Caco-2 (cell line): Measurements from ENCODE around the gene ATG7. TPM values are rescaled to one million over a fixed set of nuclear protein-coding genes. Genes with fewer than 3 reads are reported as not detected.

Source experiments
- BruUV-seq: library from RNA; stranded (reverse); fragments of 400-500 nt; replicated peaks from 2 replicates; lab custom pipeline; 2021; lab: Mats Ljungman, UMichigan
- CTCF ChIA-PET: fragments of 300-600 bp; sonication (Branson Sonifier 250); formaldehyde crosslinking; loops from one replicate; lab custom pipeline; 2022; ENCODE audit warnings: antibody characterized with exemption; lab: Charles Lee
- POLR2A ChIA-PET: fragments of 300-600 bp; sonication (Branson Sonifier 250); formaldehyde crosslinking; loops from one replicate; lab custom pipeline; 2022; ENCODE audit warnings: antibody characterized with exemption; lab: Charles Lee
- DNase-seq, 2 experiments: peaks; one replicate each; pipeline versions ENCODE4 v3.0.0 to v3.0.0-alpha.2; 2020 to 2022
- H3K27me3 ChIP-seq: replicated peaks from 2 replicates; pipeline ENCODE4 v1.6.0; 2011; ENCODE audit warnings: low read length; ENCODE audit not compliant: control insufficient read depth, insufficient read depth
- H3K36me3 ChIP-seq: 2 replicates; pipeline ENCODE4 v1.5.1; 2011; ENCODE audit warnings: low read length; ENCODE audit not compliant: control insufficient read depth, insufficient read depth
- H3K4me1 ChIP-seq: fragments of 250-450 bp; sonication (Bioruptor Pico); 2 replicates; pipeline ENCODE4 v1.5.1; 2020; ENCODE audit warnings: mild to moderate bottlenecking
- H3K4me3 ChIP-seq: 2 replicates; pipeline ENCODE4 v1.5.1; 2011; ENCODE audit warnings: low read depth, mild to moderate bottlenecking, control low read depth, low read length
- H3K9me3 ChIP-seq: fragments of 250-450 bp; sonication (Bioruptor Pico); 2 replicates; pipeline ENCODE4 v1.5.1; 2020; ENCODE audit warnings: mild to moderate bottlenecking, moderate library complexity
- H3K27ac Mint-ChIP-seq: one replicate; pipeline ENCODE4 v1.8.0; 2022; ENCODE audit warnings: mixed read lengths; ENCODE audit not compliant: unreplicated experiment
- H3K27me3 Mint-ChIP-seq: one replicate; pipeline ENCODE4 v1.8.0; 2022; ENCODE audit warnings: mixed read lengths; ENCODE audit not compliant: insufficient read depth, unreplicated experiment
- H3K36me3 Mint-ChIP-seq: one replicate; pipeline ENCODE4 v1.8.0; 2022; ENCODE audit warnings: mild to moderate bottlenecking, mixed read lengths; ENCODE audit not compliant: insufficient read depth, unreplicated experiment
- H3K4me1 Mint-ChIP-seq: one replicate; pipeline ENCODE4 v1.8.0; 2022; ENCODE audit warnings: low read depth, mixed read lengths; ENCODE audit not compliant: unreplicated experiment
- H3K4me3 Mint-ChIP-seq: one replicate; pipeline ENCODE4 v1.8.0; 2022; ENCODE audit warnings: mild to moderate bottlenecking, moderate library complexity, mixed read lengths; ENCODE audit not compliant: unreplicated experiment
- H3K9me3 Mint-ChIP-seq: one replicate; pipeline ENCODE4 v1.8.0; 2022; ENCODE audit warnings: mixed read lengths; ENCODE audit not compliant: unreplicated experiment
- CTCF ChIP-seq, 2 experiments: fragments of 200-600 bp in 1 of 2; IDR thresholded peaks; 1 replicate in 1 of 2; 2 replicates in 1 of 2; pipeline versions ENCODE4 v1.5.1 to v1.8.0; 2011 to 2022; ENCODE audit warnings: antibody characterized with exemption in 1 of 2, control low read depth in 1 of 2, inconsistent platforms in 1 of 2, low read depth in 1 of 2, low read length in 1 of 2, mild to moderate bottlenecking in 1 of 2, moderate library complexity in 1 of 2; ENCODE audit not compliant: insufficient read depth in 1 of 2, severe bottlenecking in 1 of 2, unreplicated experiment in 1 of 2
- intact Hi-C: fragments of 100-400 bp; cut with micrococcal nuclease; formaldehyde crosslinking; loops from one replicate; pipeline ENCODE4 v1.10.0; 2022; ENCODE audit not compliant: unreplicated experiment
- total RNA-seq: library from RNA; stranded (reverse); gene quantifications from 2 replicates; pipeline ENCODE4 v1.2.3, GENCODE V29; 2022

The ATG7 gene
- total RNA-seq, 1 experiment from 2014 or later = 24.4 TPM

GRCh38 chr3:11364181-11364580, 92.0 kb downstream of the ATG7 start:
- no peaks in the 10 kb centered on the region for H3K4me1 ChIP-seq
- DNase-seq = no peak
- no peak overlapping the region for H3K4me3 ChIP-seq
- intact Hi-C loops = no loop called here
- no TSS peak for BruUV-seq
- no peaks in the 10 kb centered on the region for H3K27me3 ChIP-seq
- no peaks in the 10 kb centered on the region for H3K4me1 Mint-ChIP-seq
- H3K9me3 Mint-ChIP-seq = no peaks in the 10 kb centered on the region
- ChIA-PET CTCF (no interaction called here), POLR2A (no interaction called here)
- peaks cover 1% of the 10 kb centered on the region for H3K36me3 Mint-ChIP-seq
- no peak overlapping the region for H3K4me3 Mint-ChIP-seq
- no peak for TF ChIP-seq CTCF (IDR thresholded peaks at IDR 0.05; ENCODE audit: insufficient read depth in 1 of 2, low read depth in 1 of 2, low read length in 1 of 2, severe bottlenecking in 1 of 2, unreplicated experiment in 1 of 2)
- no peaks in the 10 kb centered on the region for H3K27me3 Mint-ChIP-seq
- no peak overlapping the region for H3K27ac Mint-ChIP-seq
- H3K36me3 ChIP-seq = no peaks in the 10 kb centered on the region
- no peaks in the 10 kb centered on the region for H3K9me3 ChIP-seq

DNA sequence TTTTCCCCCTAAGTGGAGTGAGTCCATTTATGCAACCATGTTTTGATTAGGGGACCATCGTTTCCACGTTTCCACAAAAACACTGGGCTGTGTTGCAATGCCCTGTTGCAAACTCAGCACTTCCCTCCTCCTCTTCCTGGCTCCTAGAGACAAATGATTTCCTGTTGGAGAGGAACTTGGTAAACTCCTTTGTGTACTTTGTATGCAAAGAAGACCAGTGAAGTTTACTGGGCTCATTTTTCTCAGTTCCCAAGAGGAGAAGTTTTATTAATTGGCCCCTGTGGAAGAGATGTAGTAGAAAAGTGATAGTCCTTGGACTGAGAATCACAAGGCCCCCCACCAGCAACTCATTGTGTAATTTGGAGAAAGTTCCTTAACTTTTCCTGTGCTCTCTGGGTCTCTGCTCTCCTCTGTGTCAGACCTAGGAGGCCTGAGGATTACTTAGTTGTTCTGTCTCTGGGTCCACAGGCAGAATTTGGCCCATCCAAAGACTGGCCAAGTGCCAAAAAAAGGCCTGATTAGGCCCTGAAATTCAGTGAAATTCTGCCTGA, 95.0 kb downstream of the ATG7 start:
- H3K27me3 ChIP-seq = no peaks in the 10 kb centered on the region
- TF ChIP-seq CTCF (IDR thresholded peaks at IDR 0.05; ENCODE audit: insufficient read depth in 1 of 2, low read depth in 1 of 2, low read length in 1 of 2, severe bottlenecking in 1 of 2, unreplicated experiment in 1 of 2) = no peak
- no peak for DNase-seq
- Mint-ChIP-seq H3K4me3 (no peak overlapping the region), H3K36me3 (no peaks in the 10 kb centered on the region), H3K9me3 (no peaks in the 10 kb centered on the region), H3K4me1 (no peaks in the 10 kb centered on the region), H3K27ac (no peak overlapping the region), H3K27me3 (no peaks in the 10 kb centered on the region)
- ChIA-PET POLR2A (no interaction called here), CTCF (interaction anchor here (0.7 kb wide), 1 partner anchor 577 kb away, joined by 3 read pairs; no protein-coding TSS in a partner anchor)
- no peaks in the 10 kb centered on the region for H3K9me3 ChIP-seq
- H3K36me3 ChIP-seq = no peaks in the 10 kb centered on the region
- intact Hi-C loops = no loop called here
- H3K4me3 ChIP-seq = no peak overlapping the region
- BruUV-seq = no TSS peak
- H3K4me1 ChIP-seq = no peaks in the 10 kb centered on the region

DNA sequence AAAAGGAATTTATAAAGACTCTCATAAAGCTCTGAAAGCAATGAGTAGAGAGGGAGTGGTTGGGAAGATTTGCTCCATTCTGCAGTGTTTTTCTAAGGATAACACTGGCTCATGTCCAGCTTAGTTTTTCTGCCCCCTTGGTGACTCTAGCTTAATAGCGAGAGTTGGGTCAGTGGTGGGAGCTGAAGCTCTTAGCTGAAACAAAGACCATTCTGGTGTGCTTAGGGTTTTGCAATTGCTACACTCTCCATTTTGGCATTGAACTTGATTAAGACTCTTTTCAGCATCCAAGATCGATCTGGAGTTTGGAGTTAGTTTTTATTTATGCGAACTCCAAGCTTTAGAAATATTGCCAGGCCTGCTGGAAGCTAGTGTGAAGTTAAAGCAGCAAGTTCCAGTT, 98.0 kb downstream of the ATG7 start:
- H3K4me3 Mint-ChIP-seq = no peak overlapping the region
- no TSS peak for BruUV-seq
- POLR2A ChIA-PET = no interaction called here
- no peaks in the 10 kb centered on the region for H3K9me3 Mint-ChIP-seq
- no peaks in the 10 kb centered on the region for H3K4me1 Mint-ChIP-seq
- Histone ChIP-seq H3K27me3 (no peaks in the 10 kb centered on the region), H3K4me1 (no peaks in the 10 kb centered on the region), H3K36me3 (no peaks in the 10 kb centered on the region), H3K9me3 (no peaks in the 10 kb centered on the region), H3K4me3 (no peak overlapping the region)
- H3K27me3 Mint-ChIP-seq = no peaks in the 10 kb centered on the region
- DNase-seq = no peak
- no peak for TF ChIP-seq CTCF (IDR thresholded peaks at IDR 0.05; ENCODE audit: insufficient read depth in 1 of 2, low read depth in 1 of 2, low read length in 1 of 2, severe bottlenecking in 1 of 2, unreplicated experiment in 1 of 2)
- no peak overlapping the region for H3K27ac Mint-ChIP-seq
- CTCF ChIA-PET = no interaction called here
- no peaks in the 10 kb centered on the region for H3K36me3 Mint-ChIP-seq
- intact Hi-C loops = no loop called here
